Measurements from ENCODE around the gene TMUB1.

The TMUB1 gene

GRCh38 chr7:151083071-151083823 is at the start of gene TMUB1:
TSS of gene TMUB1 (minus strand) at chr7:151083493. CDS start at chr7:151082563, 930 bp downstream.
- no peak for FAIRE-seq

- no peak for FAIRE-seq
Observed at GRCh38 chr7:151132461-151133205, 49.3 kb upstream of the TMUB1 start.

- no peak for FAIRE-seq
Observed at GRCh38 chr7:151131592-151132293, 48.5 kb upstream of the TMUB1 start.

GRCh38 chr7:151131224-151131591 is 47.9 kb upstream of the TMUB1 start:
- FAIRE-seq = no peak

GRCh38 chr7:151130741-151131157 is 47.5 kb upstream of the TMUB1 start:
- no peak for FAIRE-seq

- FAIRE-seq = no peak
Observed at GRCh38 chr7:151129960-151130591, 46.8 kb upstream of the TMUB1 start.

- FAIRE-seq = no peak
Observed at GRCh38 chr7:151129117-151129959, 46.0 kb upstream of the TMUB1 start.

- no peak for FAIRE-seq
Observed at GRCh38 chr7:151128716-151129115, 45.4 kb upstream of the TMUB1 start.

GRCh38 chr7:151128144-151128543 is 44.9 kb upstream of the TMUB1 start:
- no peak for FAIRE-seq

GRCh38 chr7:151126491-151127137 is 43.3 kb upstream of the TMUB1 start:
- FAIRE-seq = no peak

- FAIRE-seq = no peak
Observed at GRCh38 chr7:151125846-151126481, 42.7 kb upstream of the TMUB1 start.

GRCh38 chr7:151125470-151125845 is 42.2 kb upstream of the TMUB1 start:
- FAIRE-seq = no peak

GRCh38 chr7:151124899-151125399 is 41.7 kb upstream of the TMUB1 start:
- FAIRE-seq = no peak

- no peak for FAIRE-seq
Observed at GRCh38 chr7:151124481-151124880, 41.2 kb upstream of the TMUB1 start.

GRCh38 chr7:151123822-151124464 is 40.6 kb upstream of the TMUB1 start:
- FAIRE-seq = peak; percentile 92

GRCh38 chr7:151123158-151123821 is 40.0 kb upstream of the TMUB1 start:
- no peak for FAIRE-seq

GRCh38 chr7:151122796-151123157 is 39.5 kb upstream of the TMUB1 start:
- no peak for FAIRE-seq

GRCh38 chr7:151122276-151122675 is 39.0 kb upstream of the TMUB1 start:
- no peak for FAIRE-seq

GRCh38 chr7:151121380-151122170 is 38.3 kb upstream of the TMUB1 start:
- no peak for FAIRE-seq

All from A204.1 (cell line).